Erythroblast (primary cell): ENCODE data around the gene RASGRP4.

Experiments used
- GATA1 ChIP-seq: IDR thresholded peaks from 2 replicates; pipeline ENCODE4 v1.6.1; 2011; ENCODE audit warnings: low read depth, mild to moderate bottlenecking, control low read depth, low read length, moderate library complexity
- POLR2A ChIP-seq: IDR thresholded peaks from 2 replicates; pipeline ENCODE4 v1.6.1; 2011; ENCODE audit warnings: mild to moderate bottlenecking, low read length

- TF ChIP-seq POLR2A = no peak
- TF ChIP-seq GATA1 = no peak
Observed at GRCh38 chr19:38422438-38422837, 3.6 kb downstream of the RASGRP4 start.
